Ovary (tissue), 9 donors: Measurements from ENCODE around the gene CACYBP. TPM values are rescaled to one million over a fixed set of nuclear protein-coding genes. Genes with fewer than 3 reads are reported as not detected.
A peak's percentile ranks its signal among the peaks of the same experiment; 100 is the strongest.

Source experiments
- DNase-seq, 5 donors: peaks; one replicate each; pipeline ENCODE4 v3.0.0-alpha.2; 2019 to 2020
- H3K27ac ChIP-seq, 2 donors: fragments of 200-600 bp; one replicate each; pipeline versions ENCODE4 v1.5.1 to v1.8.0; 2019 to 2022
- H3K27me3 ChIP-seq: fragments of 200-600 bp; one replicate; pipeline ENCODE4 v1.8.0; 2022
- H3K36me3 ChIP-seq: fragments of 200-600 bp; sonication (generic); one replicate; pipeline ENCODE4 v1.5.1; 2019
- H3K4me1 ChIP-seq: one replicate; pipeline ENCODE4 v1.8.1; 2013; ENCODE audit warnings: mild to moderate bottlenecking, moderate library complexity; ENCODE audit not compliant: insufficient read depth
- H3K4me3 ChIP-seq: fragments of 200-600 bp; sonication (generic); one replicate; pipeline ENCODE4 v1.5.1; 2017
- H3K9me3 ChIP-seq, 2 donors: fragments of 200-600 bp in 1 of 2; sonication (generic) in 1 of 2; one replicate each; pipeline versions ENCODE4 v1.5.1 to v1.8.1; 2013 to 2019; ENCODE audit warnings: mild to moderate bottlenecking in 1 of 2, moderate library complexity in 1 of 2
- CTCF ChIP-seq, 3 donors: fragments of 450-650 bp in 2 of 3; fragments of 200-600 bp in 1 of 3; IDR thresholded peaks; one replicate each; pipeline versions ENCODE4 v1.5.1 to v1.8.0; 2016 to 2022; ENCODE audit warnings: antibody characterized with exemption in 3 of 3, mild to moderate bottlenecking in 1 of 3
- EP300 ChIP-seq: sonication (generic); formaldehyde crosslinking; IDR thresholded peaks from one replicate; pipeline ENCODE4 v1.6.1; 2017; ENCODE audit warnings: antibody characterized with exemption
- POLR2A ChIP-seq: fragments of 450-650 bp; IDR thresholded peaks from one replicate; pipeline ENCODE4 v1.6.1; 2017; ENCODE audit warnings: antibody characterized with exemption, mild to moderate bottlenecking, moderate library complexity
- WGBS, 3 donors: extraction: QIAGEN DNeasy Blood & Tissue Kit in 1 of 3; methylation state at CpG; one replicate each; pipeline versions ENCODE4 v1.1.5 to v1.1.7; 2013 to 2017; 5-methylcytosine and 5-hydroxymethylcytosine counted together
- intact Hi-C, 4 donors: fragments of 100-400 bp; cut with DNase I; formaldehyde crosslinking; loops; one replicate each; pipeline versions ENCODE4 v1.11.0 to v1.15.1; 2022 to 2023
- polyA plus RNA-seq, 2 donors: library from polyadenylated mRNA; stranded (reverse); fragments of 200-250 nt in 1 of 2; fragments of 350-450 nt in 1 of 2; fragmentation: Illumina TruSeq in 1 of 2; extraction: RNeasy Lipid Tissue Mini Kit (QIAGEN cat#74804) in 1 of 2; gene quantifications; one replicate each; pipeline ENCODE4 v1.2.3, GENCODE V29; 2013 to 2014
- total RNA-seq, 7 donors: library from RNA; depleted of rRNA in 2 of 7; stranded (reverse); fragments of >200 nt in 2 of 7; fragmentation: NEBNext Ultra II Directional in 3 of 7; extraction: Animal tissue kit (Norgen Biotek cat#: 25700) in 3 of 7; gene quantifications; one replicate each; pipeline versions ENCODE4 v1.1.0 to v1.2.4, GENCODE V29; 2016 to 2023
- donor health status: DM: no; HTN: no; CAD: no; lungs with moderate emphysema.
- donor health status: DM: no; HTN: no; CAD: no.
- donor health status: Bipolar disorder and iron deficiency.
- donor health status: DM: yes; HTN: yes; CAD: no.
- donor health status: DM: no; HTN: no; CAD: no.
- donor health status: DM: yes; HTN: yes; CAD: no.

The CACYBP gene
- total and polyA plus RNA-seq, 9 donors, result 58.4 to 171 (median 75.0) TPM

DNA sequence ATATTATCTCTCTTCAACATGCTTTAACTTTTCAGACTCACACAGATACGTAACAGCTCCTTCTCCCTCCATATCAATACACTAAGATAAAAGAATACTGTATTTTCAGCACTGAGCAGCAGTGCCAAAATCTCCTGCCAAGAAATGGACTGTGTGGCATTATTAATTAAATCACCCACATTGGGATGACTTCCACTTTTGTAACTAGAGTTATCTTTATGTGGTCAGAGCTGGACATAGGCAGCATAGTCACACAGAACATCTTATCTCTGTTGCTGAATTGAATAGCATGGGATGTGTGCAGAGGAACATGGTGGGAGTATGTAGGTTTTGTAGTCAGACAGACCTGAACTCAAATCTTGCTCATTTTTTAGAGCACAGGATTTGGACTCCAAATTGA lies 41.4 kb upstream of the CACYBP start:
- Histone ChIP-seq H3K27me3 (no peaks in the 10 kb centered on the region), H3K36me3 (no peaks in the 10 kb centered on the region), H3K4me1 (peaks cover 2% of the 10 kb centered on the region), H3K4me3 (no peak overlapping the region), H3K27ac (no peak overlapping the region), H3K9me3 (no peaks in the 10 kb centered on the region)
- no peak for TF ChIP-seq CTCF (IDR thresholded peaks at IDR 0.05)
- no peak for TF ChIP-seq EP300
- no peak for TF ChIP-seq POLR2A
- intact Hi-C loops, result no loop called here
- DNase-seq, result no peak
- WGBS, 3 donors, result 26 to 39% (median 27%) methylated on average over 1 of the region's 1 CpG

GRCh38 chr1:174960362-174960761 lies 39.4 kb upstream of the CACYBP start:
- Histone ChIP-seq H3K4me3 (no peak overlapping the region), H3K4me1 (peaks cover 5% of the 10 kb centered on the region), H3K9me3 (no peaks in the 10 kb centered on the region), H3K27ac (no peak overlapping the region), H3K27me3 (no peaks in the 10 kb centered on the region), H3K36me3 (no peaks in the 10 kb centered on the region)
- DNase-seq, result no peak
- intact Hi-C loops, result no loop called here
- TF ChIP-seq POLR2A, result no peak
- no peak for TF ChIP-seq EP300
- TF ChIP-seq CTCF (IDR thresholded peaks at IDR 0.05), result no peak
- 96 to 97% (median 96%) methylated on average over 2 of the region's 2 CpGs for WGBS, 3 donors

- Histone ChIP-seq H3K36me3 (no peaks in the 10 kb centered on the region), H3K27me3 (no peaks in the 10 kb centered on the region), H3K4me1 (peaks cover 14% of the 10 kb centered on the region), H3K4me3 (no peak overlapping the region), H3K27ac (peak overlapping the region in 1 of 2 donors; percentile 81), H3K9me3 (no peaks in the 10 kb centered on the region)
- no peak for DNase-seq
- intact Hi-C loops, result no loop called here
- TF ChIP-seq POLR2A (no peak), EP300 (no peak), CTCF (IDR thresholded peaks at IDR 0.05) (no peak)
- 11 to 22% (median 18%) methylated on average over 2 of the region's 2 CpGs for WGBS, 3 donors
Observed at GRCh38 chr1:174963529-174964125, 36.1 kb upstream of the CACYBP start.

DNA sequence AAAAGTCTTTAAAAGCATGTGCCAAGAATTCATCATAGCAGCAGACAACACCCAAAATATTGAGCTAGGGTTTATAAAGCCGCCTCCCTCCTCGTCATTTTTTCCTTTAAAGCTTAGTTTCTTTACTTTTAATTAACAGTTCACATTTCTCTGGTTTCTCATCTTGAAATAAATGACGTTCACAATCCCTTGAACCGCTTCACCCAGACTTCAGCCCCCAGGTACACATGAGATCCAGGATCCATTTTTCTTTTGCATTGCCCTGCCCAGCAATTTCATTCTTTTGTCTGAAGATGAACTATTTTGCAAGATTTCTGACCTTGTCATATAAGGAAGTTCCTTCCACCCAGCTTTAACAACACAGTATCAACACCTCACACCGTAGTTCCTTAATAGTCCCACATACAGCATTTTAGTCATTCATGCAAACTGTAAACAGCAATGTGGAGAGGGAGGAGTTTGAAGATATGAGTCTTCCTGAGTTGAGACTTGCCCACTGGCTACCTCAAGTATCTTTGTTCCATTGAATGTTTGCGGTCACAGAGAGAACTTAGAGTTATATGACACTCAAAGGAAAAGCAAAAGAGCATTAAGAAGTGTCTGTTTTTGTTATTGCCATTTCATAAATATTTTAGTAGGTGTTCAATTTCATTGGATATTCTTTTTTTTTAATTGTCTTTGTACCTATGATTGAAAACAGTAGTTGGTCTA lies 35.3 kb upstream of the CACYBP start:
- Histone ChIP-seq H3K27me3 (no peaks in the 10 kb centered on the region), H3K9me3 (no peaks in the 10 kb centered on the region), H3K4me3 (no peak overlapping the region), H3K27ac (peak overlapping the region in 1 of 2 donors; percentile 81), H3K4me1 (peaks cover 14% of the 10 kb centered on the region), H3K36me3 (no peaks in the 10 kb centered on the region)
- TF ChIP-seq POLR2A, result no peak
- no peak for TF ChIP-seq EP300
- no peak for TF ChIP-seq CTCF (IDR thresholded peaks at IDR 0.05)
- intact Hi-C loops, result no loop called here
- DNase-seq, result no peak
- 5 to 11% (median 9%) methylated on average over 6 of the region's 6 CpGs for WGBS, 3 donors
